Activated gamma-delta T cell (primary cell): ENCODE measurements around the gene FNDC5.

Experiments
- DNase-seq: peaks from one replicate; lab custom pipeline; 2025; lab: John Stamatoyannopoulos, UW

The FNDC5 gene

GRCh38 chr1:32884032-32884372, 13.3 kb upstream of the FNDC5 start:
- no peak for DNase-seq

DNA sequence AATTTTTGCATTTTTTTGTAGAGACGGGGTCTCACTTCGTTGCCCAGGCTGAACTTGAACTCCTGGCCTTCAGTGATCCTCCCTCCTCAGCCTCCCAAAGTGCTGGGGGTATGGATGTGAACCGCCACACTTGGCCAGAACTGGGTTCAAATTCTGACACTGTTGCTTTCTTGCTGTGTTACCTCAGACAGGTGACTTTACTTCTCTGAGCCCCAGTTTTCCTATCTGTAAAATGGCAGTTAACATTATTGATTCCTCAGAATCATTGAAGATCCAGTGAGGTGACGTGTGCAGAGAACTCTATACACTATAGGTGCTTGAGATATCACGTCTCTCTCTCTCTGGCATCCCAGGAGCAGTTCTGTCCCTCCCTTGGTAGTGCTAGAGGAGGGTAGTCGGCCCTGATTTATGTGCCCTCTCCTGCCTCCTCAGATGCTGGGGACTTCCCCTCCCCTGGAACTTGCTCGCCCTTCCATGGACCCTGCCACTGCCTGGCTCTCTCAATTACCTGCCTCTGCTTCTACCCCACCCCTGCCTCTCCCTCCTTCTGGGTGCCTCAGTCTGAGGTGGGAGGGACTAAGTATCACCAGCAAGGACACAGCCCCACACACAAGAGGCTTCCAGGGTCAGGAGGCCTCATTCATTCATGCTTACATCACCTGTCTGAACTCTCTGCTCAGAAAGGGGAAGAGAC, 12.8 kb upstream of the FNDC5 start:
- DNase-seq: no peak

GRCh38 chr1:32881871-32882850, 11.4 kb upstream of the FNDC5 start:
- no peak for DNase-seq

DNA sequence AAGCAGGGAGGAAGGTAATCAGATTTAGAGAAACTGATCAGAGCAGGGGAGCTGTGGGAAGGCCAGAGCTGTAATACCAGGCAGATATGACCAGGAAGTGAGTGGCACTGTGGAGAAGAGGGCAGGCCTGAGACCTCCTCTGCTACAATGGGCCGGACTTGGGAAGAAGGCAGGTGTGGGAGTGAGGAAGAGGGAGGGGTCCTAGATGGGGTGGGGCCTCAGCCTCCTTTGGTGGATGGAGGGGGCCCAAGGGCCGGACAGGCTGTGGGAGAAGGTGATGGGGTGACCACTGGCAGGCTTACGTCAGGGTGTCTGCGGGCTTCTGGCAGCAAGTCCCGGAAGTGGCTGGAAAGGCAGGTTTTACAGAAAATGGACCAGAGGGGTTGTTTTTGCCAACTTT, 10.6 kb upstream of the FNDC5 start:
- no peak for DNase-seq

DNA sequence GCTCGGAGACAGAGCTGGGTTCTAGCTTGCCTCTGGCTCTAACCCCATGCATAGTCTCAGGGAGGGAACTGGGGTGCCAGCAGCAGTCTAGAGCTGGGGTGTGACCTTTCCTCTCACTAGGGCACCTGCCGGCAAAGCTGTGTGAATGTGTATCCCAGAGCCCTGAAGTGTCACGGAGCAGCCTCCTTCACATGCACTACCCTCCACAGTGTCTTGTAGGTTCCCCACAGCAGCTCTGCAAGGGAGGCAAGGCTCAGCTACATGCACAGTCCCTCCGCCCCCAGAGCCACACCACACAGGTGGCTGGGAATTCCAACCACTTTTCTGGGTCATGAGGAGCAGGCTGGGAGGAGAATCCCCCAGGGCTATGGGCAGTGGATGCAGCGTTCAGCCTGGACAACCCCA, 7.9 kb upstream of the FNDC5 start:
- no peak for DNase-seq

GRCh38 chr1:32878183-32878582, 7.5 kb upstream of the FNDC5 start:
- no peak for DNase-seq

DNA sequence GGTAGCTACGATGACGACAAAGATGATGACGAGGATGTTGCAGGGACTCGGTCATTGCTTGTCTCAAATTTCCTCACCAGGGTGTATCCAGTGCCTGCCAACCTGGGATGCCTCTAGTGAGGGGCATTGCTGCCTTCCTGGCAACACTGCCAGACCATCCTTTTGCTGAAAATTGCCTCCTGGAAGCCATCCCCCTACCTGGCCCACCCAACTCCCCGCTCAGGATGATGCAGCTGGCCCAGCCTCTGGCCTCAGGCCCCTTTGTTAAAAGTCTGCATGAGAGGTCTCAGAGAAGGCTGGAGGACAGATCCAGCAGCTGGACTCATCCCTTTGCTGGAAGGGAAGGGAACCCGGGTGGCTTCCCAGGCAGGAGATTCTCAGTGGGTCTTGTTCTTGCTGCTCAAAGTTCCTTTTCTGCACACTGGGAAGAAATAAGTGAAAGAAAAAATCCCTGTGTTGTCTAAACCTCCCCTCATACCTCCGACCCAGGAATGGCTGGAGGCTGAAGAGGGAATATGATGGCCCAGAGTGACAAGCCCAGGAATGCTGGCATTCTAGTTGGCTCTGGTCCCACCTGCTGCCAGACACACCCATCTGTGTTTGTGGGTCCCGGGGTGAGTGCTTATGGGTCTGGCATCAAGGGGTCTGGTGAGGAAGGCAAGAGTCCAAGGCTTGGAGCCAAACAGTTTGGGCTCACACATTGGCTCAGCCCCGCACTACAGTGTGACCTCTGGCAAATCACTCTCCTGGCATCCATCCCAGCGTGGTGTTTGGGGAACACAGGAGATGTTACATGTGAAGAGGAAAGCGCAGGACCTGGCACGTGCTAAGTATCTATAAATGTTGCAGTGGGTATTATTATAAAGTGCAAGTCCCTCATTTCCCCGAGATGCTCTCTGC, 6.7 kb upstream of the FNDC5 start:
- DNase-seq: no peak

DNA sequence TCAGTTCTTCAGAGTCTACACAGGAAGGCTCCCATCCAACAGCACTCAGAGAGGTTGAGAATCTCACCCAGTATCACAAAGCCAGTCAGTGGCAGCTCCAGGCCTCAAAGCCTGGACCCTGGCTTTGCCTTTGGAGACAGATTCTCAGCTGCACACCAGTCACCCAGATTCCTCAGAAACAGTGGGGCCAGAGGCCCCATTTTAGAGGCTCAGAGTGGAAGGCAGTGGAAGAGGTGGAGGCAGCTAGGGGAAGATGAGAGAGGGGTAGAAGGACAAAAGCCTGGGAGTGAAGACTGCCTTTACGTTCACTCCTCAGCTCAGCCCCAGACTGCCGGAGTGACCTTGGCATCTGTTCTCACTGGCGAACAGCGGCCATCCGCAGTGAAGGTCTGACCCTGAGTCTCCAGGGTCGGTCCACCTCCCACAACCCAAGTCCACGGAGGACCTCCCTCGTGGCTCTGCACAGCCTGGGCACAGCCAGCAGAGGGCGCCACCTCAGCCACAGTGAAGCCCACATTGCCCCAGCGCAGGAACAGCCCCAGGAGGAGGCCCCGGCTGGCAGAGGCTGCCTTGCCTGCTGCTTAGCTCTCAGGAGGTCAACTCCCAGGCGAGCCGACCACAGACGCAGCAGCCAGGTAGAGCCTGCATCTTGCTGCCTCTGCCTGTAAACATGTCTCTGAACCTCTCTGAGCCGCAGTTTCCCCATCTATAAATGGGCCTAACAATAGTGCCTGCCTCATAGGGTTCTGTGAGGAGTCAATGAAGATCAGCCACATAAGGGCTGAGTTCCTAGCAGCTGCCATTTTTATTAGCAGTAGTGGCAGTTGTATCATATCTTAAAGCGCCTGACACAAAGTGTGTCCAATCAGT, 5.9 kb upstream of the FNDC5 start:
- peak; percentile 29 for DNase-seq

DNA sequence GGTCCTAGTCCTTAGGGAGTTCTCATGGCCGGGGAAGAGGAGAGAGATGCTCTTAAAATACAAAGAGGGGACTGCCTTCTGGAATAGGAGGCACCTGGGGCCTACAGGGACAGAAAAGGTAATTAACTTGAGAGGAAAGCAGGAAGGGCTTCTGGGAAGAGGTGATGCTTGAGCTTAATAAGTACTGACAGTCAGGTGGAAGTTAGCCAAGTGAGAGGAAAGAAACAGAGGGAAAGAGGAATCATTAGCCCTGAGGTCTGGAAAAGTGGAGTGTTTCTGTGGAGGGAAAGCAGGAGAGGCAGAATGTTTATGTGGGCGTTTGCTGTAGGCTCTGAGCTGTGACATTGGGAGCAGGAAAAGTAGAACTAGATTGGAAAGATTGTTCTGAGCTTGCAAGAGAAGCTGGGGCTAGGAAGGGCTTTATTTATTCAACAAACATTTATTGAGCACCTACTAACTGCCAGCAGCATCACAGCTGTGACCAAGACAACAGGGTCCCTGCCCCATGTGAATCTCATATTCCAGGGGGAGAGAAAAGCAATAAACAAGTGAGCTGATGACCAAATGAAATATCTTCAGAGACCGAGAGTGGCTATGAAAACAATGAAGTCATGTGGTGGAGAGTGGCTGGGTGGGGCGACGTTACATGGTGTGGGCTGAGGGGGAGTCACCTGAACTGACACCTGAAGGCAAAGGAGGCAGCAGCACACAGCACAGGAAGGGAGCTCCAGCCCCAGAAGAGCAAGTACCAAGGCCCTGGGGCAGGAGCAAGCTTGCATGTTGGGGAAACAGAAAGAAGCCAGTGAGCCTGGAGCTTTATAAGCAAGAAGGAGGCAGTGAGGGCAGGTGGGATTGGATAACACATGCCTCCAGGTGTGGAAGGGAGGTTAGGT, 4.4 kb upstream of the FNDC5 start:
- DNase-seq: no peak

GRCh38 chr1:32873484-32873883, 2.8 kb upstream of the FNDC5 start:
- no peak for DNase-seq

- DNase-seq: no peak
Measured at GRCh38 chr1:32872192-32872460, 1.4 kb upstream of the FNDC5 start.

DNA sequence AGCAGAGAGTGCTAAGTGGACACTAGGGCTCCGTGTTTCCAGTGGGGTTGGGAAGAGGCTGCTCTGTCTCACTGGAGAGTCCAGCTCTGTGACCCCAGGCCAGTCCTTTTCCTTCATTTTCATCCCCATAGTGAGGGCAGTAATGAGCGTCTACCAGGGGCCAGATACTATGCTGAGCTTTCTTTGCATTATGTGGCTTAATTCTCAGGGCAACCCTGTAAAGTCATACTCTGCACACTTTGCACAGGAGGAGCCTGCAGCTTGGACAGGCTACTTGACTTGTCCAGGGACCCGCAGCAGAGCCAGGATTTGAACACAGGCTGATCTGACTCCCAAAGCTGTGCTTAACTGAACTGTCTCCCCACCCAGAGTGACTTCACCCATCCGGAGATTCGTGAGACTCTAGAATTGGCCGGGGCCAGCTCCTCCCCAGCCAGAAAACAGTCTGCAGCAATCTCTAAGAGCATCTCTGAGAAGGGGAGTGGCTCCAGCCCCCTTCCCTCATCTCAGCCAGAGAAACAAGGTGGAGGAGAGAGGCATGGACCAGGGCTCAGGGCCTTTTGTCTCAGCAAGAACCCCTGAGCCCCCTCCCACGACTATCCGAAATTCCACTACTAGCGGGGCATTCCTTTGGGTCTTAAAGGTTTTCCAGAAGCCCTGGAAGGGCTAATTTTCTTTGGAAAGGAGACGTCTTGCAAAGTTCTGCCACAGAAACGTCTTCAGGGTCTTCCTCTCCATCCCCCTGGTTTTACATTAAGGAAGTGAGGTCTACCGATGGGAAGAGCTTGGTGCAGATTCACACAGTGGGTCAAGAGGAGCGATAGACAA, 866 bp upstream of the FNDC5 start:
- DNase-seq: no peak

DNA sequence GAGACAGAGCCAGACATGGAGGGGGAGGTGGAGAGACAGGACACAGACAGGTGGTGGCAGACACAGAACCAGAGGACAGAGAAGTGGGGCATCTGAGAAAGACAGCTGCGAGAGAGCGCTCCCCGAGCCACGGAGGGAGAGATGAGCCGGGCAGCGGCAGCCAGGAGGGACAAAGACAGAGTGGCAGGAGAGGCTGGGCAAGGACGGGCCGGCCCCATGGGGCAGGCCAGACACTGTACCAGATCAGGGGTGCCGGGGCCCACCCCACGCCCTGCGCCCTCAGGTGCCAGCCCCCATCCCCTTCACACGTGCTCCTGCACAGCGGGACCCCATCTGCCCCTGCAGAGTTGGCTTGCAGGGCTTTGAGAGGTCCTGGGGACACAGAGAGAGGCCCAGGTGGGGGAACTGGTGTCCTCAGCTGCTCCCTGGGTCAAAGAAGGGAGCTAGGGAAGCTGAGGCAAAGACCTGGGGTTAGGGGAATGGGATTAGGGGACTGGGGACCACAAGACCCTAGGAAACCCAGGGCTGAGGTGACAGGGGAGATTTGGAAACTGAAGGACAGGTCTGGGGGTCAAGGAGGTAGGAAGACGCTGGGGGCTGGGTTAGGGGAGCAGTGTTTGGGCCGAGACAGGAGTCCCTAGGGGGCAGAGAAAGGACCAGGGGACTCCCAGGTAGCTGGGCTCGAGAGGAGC, 643 bp downstream of the FNDC5 start:
- no peak for DNase-seq

DNA sequence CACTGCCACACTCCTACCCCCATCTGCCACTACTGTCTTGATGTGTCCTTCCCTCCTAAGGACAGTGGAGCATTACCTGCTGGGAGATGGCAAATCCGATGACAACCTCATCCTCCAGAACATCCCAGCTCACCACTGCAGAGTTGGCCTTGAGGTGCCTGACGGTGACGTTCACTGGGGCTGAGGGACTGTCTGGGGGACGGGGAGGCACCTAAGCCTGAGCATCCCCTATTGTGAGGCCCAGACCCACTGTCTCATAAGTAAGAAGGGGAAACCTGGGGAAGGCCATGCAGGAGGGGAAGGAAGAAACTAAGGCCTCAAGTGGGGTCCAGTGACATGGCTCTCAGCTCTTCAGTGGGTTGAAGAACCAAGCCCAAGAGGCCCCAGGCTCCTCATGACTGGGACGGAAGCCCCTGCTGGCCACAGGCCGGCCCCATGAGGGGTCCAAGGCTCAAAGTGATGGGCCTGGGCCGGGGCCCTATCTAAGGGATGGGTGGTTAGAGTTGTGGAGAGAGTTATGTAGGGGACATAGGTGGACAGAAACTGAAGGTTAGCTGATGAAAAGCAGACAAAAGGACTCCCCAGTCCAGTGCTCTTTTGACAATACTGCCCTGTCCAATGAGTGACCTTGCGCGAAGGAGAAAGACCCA, 1.8 kb downstream of the FNDC5 start:
- DNase-seq: no peak

DNA sequence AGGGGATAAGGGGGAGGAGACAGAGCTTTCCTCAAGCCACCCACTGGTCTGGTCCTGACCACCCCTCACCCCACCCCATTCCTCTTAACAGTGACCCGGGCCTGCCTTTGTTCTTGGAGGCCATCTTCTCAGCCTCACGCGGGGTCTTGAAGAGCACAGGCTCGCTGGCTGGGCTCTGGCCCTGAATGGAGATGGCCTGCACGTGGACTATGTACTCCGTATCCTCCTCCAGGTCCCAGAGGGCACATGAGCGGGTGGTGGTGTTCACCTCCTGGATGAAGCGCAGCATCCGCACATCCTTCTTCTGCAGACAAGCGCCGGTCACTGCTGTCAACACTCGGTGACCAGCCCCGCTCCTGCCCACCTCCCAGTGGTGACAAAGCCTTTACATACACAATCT, 2.6 kb downstream of the FNDC5 start:
- no peak for DNase-seq

DNA sequence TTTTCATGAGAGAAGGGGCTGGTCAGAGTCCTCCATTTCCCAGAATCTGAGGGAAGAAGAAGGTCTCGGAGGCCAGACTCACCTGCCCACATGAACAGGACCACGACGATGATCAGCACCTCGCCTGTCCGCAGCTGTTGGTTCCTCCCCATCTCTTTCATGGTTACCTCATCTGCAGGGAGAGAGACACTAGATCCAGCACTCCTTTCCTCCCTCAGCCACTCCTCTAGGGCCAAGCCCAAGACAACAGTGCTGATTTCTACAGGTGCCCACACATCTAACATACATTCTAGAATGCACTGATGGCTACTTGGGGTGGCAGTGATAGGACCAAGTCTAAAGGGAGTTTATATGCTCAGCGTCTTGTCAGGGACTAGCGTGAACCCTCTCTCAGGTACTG, 3.0 kb downstream of the FNDC5 start:
- no peak for DNase-seq

DNA sequence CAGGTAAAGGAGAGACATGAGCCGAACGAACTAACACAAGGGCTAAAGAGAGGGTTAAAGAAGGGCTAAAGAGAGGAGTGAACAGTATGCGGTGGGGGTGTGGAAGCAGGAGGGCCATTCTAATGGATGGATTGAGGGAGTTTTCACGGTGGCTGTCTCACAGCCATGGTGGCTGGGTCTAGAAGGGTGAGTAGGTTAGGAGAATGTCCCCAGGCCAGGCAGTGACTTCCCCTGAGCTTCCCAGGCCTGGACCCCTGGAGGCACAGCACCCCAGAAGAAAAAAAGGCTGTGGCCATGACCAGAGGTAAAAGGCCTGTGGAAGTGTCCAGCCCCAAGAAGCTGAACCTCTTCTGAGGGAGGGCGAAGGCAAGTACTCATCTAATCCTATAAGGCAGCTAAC, 3.6 kb downstream of the FNDC5 start:
- no peak for DNase-seq

- DNase-seq: no peak
Measured at GRCh38 chr1:32865639-32866405, 4.9 kb downstream of the FNDC5 start.
